AG04450 (cell line): Measurements from ENCODE around the gene SLAIN2. TPM values are rescaled to one million over a fixed set of nuclear protein-coding genes. Genes with fewer than 3 reads are reported as not detected.
"Not testable (repeated sequence)": the region's sequence is repeated elsewhere in the genome, so short reads cannot be mapped to it uniquely, and the experiment has no call there.

ENCODE experiments used
- CTCF ChIA-PET: fragments of 300-600, 350-600 bp; formaldehyde crosslinking; extraction: SDS; loops from one replicate; lab custom pipeline; 2022; ENCODE audit warnings: antibody characterized with exemption, inconsistent platforms; lab: Charles Lee
- POLR2A ChIA-PET: fragments of 350-600 bp; formaldehyde crosslinking; extraction: SDS; loops from one replicate; lab custom pipeline; 2021; ENCODE audit warnings: antibody characterized with exemption, inconsistent platforms; lab: Yijun Ruan, JAX
- DNase-seq: peaks from one replicate; pipeline ENCODE4 v3.0.0-alpha.2; 2011; ENCODE audit warnings: low read depth, low spot score
- H3K27ac ChIP-seq: one replicate; pipeline ENCODE4 v1.5.1; 2012; ENCODE audit warnings: low read depth, low read length, control low read depth
- H3K27me3 ChIP-seq: one replicate; pipeline ENCODE4 v1.6.0; 2012; ENCODE audit warnings: low read length; ENCODE audit not compliant: control insufficient read depth, insufficient read depth
- H3K4me3 ChIP-seq: 2 replicates; pipeline ENCODE4 v1.5.1; 2011; ENCODE audit warnings: mild to moderate bottlenecking, low read depth, low read length, control low read depth
- H3K9me3 ChIP-seq: 2 replicates; pipeline ENCODE4 v1.5.1; 2012; ENCODE audit warnings: low read length; ENCODE audit not compliant: control insufficient read depth, insufficient read depth
- polyA plus RNA-seq: library from polyadenylated mRNA; depleted of rRNA; stranded (reverse); fragments of >200 nt; gene quantifications from 2 replicates; pipeline ENCODE4 v1.2.3, GENCODE V29; 2011
- TF ChIP-seq, protein P1 (sequence below): IDR thresholded peaks from 2 replicates; pipeline ENCODE4 v1.5.1; 2011; ENCODE audit warnings: low read depth, low read length, control low read depth, inconsistent platforms

Gene SLAIN2
- polyA plus RNA-seq, 1 experiment = 33.7 TPM

DNA sequence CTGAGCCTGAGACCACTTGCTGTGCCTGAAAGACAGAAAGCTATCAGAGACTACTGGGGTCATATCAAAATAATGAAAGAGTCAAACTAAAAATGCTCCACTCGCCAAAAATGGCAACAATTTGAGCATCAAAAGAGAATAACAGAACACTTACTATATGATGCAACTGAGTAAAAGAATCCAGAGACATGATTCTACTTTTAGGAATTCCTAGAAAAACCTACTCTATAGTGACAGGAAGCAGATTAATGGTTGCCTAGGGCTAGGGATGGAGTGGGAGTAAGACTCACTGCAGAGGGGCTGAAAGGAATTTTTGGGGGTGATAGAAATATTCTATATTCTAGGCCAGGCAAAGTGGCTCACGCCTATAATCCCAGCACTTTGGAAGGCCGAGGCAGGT is 29.4 kb upstream of the SLAIN2 start:
- no peak overlapping the region for H3K27ac ChIP-seq
- no peak overlapping the region for H3K4me3 ChIP-seq
- no peak for DNase-seq
- no peaks in the 10 kb centered on the region for H3K27me3 ChIP-seq
- H3K9me3 ChIP-seq = no peaks in the 10 kb centered on the region
- TF ChIP-seq, protein P1, sequence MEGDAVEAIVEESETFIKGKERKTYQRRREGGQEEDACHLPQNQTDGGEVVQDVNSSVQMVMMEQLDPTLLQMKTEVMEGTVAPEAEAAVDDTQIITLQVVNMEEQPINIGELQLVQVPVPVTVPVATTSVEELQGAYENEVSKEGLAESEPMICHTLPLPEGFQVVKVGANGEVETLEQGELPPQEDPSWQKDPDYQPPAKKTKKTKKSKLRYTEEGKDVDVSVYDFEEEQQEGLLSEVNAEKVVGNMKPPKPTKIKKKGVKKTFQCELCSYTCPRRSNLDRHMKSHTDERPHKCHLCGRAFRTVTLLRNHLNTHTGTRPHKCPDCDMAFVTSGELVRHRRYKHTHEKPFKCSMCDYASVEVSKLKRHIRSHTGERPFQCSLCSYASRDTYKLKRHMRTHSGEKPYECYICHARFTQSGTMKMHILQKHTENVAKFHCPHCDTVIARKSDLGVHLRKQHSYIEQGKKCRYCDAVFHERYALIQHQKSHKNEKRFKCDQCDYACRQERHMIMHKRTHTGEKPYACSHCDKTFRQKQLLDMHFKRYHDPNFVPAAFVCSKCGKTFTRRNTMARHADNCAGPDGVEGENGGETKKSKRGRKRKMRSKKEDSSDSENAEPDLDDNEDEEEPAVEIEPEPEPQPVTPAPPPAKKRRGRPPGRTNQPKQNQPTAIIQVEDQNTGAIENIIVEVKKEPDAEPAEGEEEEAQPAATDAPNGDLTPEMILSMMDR = no peak
- ChIA-PET CTCF (no interaction called here), POLR2A (no interaction called here)

DNA sequence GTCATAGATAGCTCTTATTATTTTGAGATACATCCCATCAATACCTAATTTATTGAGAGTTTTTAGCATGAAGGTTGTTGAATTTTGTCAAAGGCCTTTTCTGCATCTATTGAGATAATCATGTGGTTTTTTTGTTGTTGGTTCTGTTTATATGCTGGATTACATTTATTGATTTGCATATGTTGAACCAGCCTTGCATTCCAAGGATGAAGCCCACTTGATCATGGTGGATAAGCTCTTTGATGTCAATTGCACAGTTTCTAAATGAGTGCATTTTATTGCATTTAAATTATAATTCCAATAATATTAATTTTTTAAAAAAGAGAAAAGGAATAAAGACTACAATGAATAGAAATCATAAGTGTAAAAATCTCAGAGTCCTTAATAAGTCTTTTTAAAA is 26.6 kb upstream of the SLAIN2 start:
- H3K9me3 ChIP-seq, POLR2A ChIA-PET, H3K27me3 ChIP-seq, DNase-seq, H3K27ac ChIP-seq, H3K4me3 ChIP-seq: not testable (repeated sequence)
- CTCF ChIA-PET = interaction anchor here (1.7 to 1.9 kb wide), 2 partner anchors 230 to 232 kb away, joined by 8 to 10 read pairs; no protein-coding TSS in a partner anchor

DNA sequence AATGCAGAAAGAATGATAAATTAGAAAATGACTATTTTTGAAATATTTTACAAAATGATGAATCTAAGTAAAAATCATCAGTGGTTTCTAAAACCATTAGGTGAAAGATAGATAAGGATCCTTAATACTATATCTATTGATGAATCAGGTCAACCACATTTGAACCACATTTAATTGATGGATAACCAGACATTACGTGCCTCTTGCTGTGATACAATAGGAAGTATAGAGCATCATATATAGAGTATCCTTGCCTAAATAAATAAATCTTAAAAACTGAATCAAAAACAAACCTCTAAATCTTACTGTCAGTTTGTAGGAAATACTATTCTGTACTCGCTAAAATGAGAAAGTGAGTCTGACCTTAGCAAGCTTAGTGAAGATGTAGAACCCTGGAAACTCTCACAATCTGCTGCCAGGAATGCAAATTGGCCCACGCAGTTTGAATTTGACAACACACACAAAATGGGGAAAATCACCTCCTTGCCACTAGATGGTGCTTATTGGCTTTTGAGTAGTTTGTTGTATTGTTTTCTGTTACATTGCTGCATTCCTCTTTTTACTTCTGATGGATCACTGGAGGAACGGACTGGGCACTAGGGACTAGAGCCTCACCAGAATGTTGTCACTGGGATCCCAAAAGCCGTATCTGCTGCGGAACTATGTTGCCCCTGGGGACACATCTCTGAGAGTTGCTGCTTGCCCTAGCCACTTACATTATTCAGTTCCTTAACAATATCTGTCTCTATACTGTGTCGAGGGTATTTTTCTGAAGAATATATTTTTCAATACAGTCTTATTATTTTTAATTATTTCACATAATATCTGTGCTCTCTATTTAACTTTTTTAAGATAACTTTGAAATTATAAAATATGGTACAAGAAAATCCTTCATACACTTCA is 25.4 kb upstream of the SLAIN2 start:
- POLR2A ChIA-PET = no interaction called here
- Histone ChIP-seq H3K27ac (no peak overlapping the region), H3K9me3 (no peaks in the 10 kb centered on the region), H3K4me3 (no peak overlapping the region), H3K27me3 (no peaks in the 10 kb centered on the region)
- CTCF ChIA-PET = interaction anchor here (0.6 to 1.9 kb wide), 13 partner anchors 8 to 230 kb away, joined by 3 to 12 read pairs (median 4); no protein-coding TSS in a partner anchor
- TF ChIP-seq, protein P1 = peak; percentile 78
- peak; percentile 39 for DNase-seq

DNA sequence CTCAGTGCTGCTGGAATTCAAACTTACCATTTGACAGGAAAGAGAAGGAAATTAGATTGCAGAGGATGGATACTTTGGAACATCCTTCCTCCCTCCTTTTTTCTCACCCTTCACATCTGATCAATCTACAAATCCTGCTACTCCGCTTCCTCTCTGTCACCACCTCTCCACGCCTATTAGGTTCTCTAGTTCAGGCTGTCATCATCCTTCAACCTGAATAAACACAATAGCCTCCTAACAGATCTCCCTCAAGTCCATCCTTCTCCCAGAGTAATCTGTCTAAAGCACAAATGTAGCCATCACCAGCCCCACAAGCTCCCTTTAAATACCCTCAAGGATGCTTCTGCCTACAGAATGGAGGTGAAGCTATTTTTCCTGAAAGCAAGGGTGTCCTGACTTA is 20.0 kb upstream of the SLAIN2 start:
- ChIA-PET POLR2A (no interaction called here), CTCF (no interaction called here)
- Histone ChIP-seq H3K9me3 (no peaks in the 10 kb centered on the region), H3K27ac (no peak overlapping the region), H3K4me3 (no peak overlapping the region), H3K27me3 (no peaks in the 10 kb centered on the region)
- TF ChIP-seq, protein P1 = no peak
- DNase-seq = no peak

DNA sequence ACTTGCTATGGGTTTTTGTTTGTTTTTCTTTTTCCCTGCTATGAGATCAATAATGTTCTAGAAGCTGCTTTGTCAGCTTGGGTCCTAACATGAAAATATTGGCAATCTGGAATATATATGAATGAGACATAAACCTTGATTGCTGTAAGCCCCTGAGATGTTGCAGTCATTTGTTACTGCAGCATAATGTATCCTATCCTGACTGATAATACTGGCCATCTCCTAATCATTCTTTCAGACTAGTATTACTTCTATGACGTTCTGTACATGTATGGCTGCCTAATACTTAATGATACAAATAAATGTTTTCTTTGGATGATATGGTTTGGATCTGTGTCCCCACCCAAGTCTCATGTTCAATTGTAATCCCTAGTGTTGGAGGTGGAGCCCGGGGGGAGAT is 19.3 kb upstream of the SLAIN2 start:
- H3K4me3 ChIP-seq = no peak overlapping the region
- no peaks in the 10 kb centered on the region for H3K27me3 ChIP-seq
- TF ChIP-seq, protein P1 = no peak
- CTCF ChIA-PET = no interaction called here
- no peak overlapping the region for H3K27ac ChIP-seq
- no peaks in the 10 kb centered on the region for H3K9me3 ChIP-seq
- POLR2A ChIA-PET = no interaction called here
- no peak for DNase-seq
